SK-N-SH (cell line): ENCODE results near the gene CALCOCO2.

Source experiments
- CTCF ChIP-seq: fragments of 200-600 bp; sonication (generic); IDR thresholded peaks from 2 replicates; pipeline ENCODE4 v1.6.1; 2017; ENCODE audit warnings: antibody characterized with exemption, mild to moderate bottlenecking, moderate library complexity
- ELF1 ChIP-seq: IDR thresholded peaks from 2 replicates; pipeline ENCODE4 v1.4.0; 2012
- EP300 ChIP-seq, 2 experiments: IDR thresholded peaks; 2 replicates each; pipeline versions ENCODE4 v1.4.0 to v1.6.1; 2012; ENCODE audit warnings: borderline replicate concordance in 1 of 2, low read depth in 1 of 2, low read length in 1 of 2
- GABPA ChIP-seq: IDR thresholded peaks from 2 replicates; pipeline ENCODE4 v1.4.0; 2012; ENCODE audit warnings: low read depth, mild to moderate bottlenecking
- POLR2AphosphoS5 ChIP-seq: IDR thresholded peaks from 2 replicates; pipeline ENCODE4 v1.6.1; 2012; ENCODE audit warnings: low read depth, low read length
- RAD21 ChIP-seq: IDR thresholded peaks from 2 replicates; pipeline ENCODE4 v1.6.1; 2012; ENCODE audit warnings: mild to moderate bottlenecking, low read length
- REST ChIP-seq: IDR thresholded peaks from 2 replicates; pipeline ENCODE4 v1.6.1; 2012; ENCODE audit warnings: mild to moderate bottlenecking, low read depth, low read length, moderate library complexity
- RFX5 ChIP-seq: IDR thresholded peaks from 2 replicates; pipeline ENCODE4 v1.6.1; 2012; ENCODE audit warnings: mild to moderate bottlenecking, improper control_type of control experiment, low read length
- SMC3 ChIP-seq: IDR thresholded peaks from 2 replicates; pipeline ENCODE4 v1.6.1; 2012; ENCODE audit warnings: low read depth, low read length, improper control_type of control experiment
- TAF1 ChIP-seq: IDR thresholded peaks from 2 replicates; pipeline ENCODE4 v1.6.1; 2012; ENCODE audit warnings: low read depth, mild to moderate bottlenecking, low read length, moderate library complexity, borderline replicate concordance

GRCh38 chr17:48792033-48792798 lies 38.6 kb upstream of the CALCOCO2 start:
- TF ChIP-seq CTCF: no peak
- TF ChIP-seq RFX5: no peak
- TF ChIP-seq SMC3: no peak
- no peak for TF ChIP-seq POLR2AphosphoS5
- TF ChIP-seq RAD21: no peak
- no peak for TF ChIP-seq TAF1
- TF ChIP-seq REST: no peak
- TF ChIP-seq GABPA: no peak
- TF ChIP-seq ELF1: no peak
- TF ChIP-seq EP300 (IDR thresholded peaks at IDR 0.05; ENCODE audit: borderline replicate concordance in 1 of 2, low read depth in 1 of 2, low read length in 1 of 2): no peak
